Transverse colon (tissue), 4 donors: ENCODE results near the gene TTC28. TPM values are rescaled to one million over a fixed set of nuclear protein-coding genes. Genes with fewer than 3 reads are reported as not detected.

Experiments used
- DNase-seq: peaks from one replicate; pipeline ENCODE4 v3.0.0-alpha.2; 2019
- H3K27ac ChIP-seq, 4 donors: fragments of 200-600 bp; sonication (generic); 2 replicates each; pipeline ENCODE4 v1.5.1; 2016 to 2018; ENCODE audit warnings: inconsistent platforms in 4 of 4
- H3K27me3 ChIP-seq: fragments of 200-600 bp; sonication (generic); 2 replicates; pipeline ENCODE4 v1.5.1; 2017; ENCODE audit warnings: inconsistent platforms
- H3K36me3 ChIP-seq, 4 donors: fragments of 200-600 bp; sonication (generic); 2 replicates each; pipeline ENCODE4 v1.5.1; 2017 to 2019; ENCODE audit warnings: inconsistent platforms in 4 of 4
- H3K4me1 ChIP-seq, 4 donors: fragments of 200-600 bp; sonication (generic); 2 replicates each; pipeline ENCODE4 v1.5.1; 2017 to 2020; ENCODE audit warnings: inconsistent platforms in 4 of 4
- H3K4me3 ChIP-seq, 4 donors: fragments of 200-600 bp; sonication (generic); 1 replicate in 1 of 4; 2 replicates in 3 of 4; pipeline versions ENCODE4 v1.5.1 to v1.6.1; 2017 to 2019; ENCODE audit warnings: inconsistent platforms in 4 of 4
- H3K9me3 ChIP-seq, 2 donors: fragments of 200-600 bp; sonication (generic); 2 replicates each; pipeline ENCODE4 v1.5.1; 2017 to 2019; ENCODE audit warnings: inconsistent platforms in 2 of 2
- EP300 ChIP-seq: sonication (generic); formaldehyde crosslinking; IDR thresholded peaks from one replicate; pipeline ENCODE4 v1.6.1; 2017; ENCODE audit warnings: antibody characterized with exemption, low read depth
- POLR2A ChIP-seq: fragments of 450-650 bp; IDR thresholded peaks from one replicate; pipeline ENCODE4 v1.6.1; 2016; ENCODE audit warnings: antibody characterized with exemption, mild to moderate bottlenecking, moderate library complexity
- POLR2AphosphoS5 ChIP-seq, 3 donors: sonication (generic); formaldehyde crosslinking; IDR thresholded peaks; one replicate each; pipeline ENCODE4 v1.6.1; 2016; ENCODE audit warnings: antibody characterized with exemption in 3 of 3
- WGBS, 2 donors: methylation state at CpG; one replicate each; pipeline ENCODE4 v1.1.5; 2018; ENCODE audit warnings: low coverage in 1 of 2; 5-methylcytosine and 5-hydroxymethylcytosine counted together
- in situ Hi-C, 4 donors: fragments of 200-750 bp; cut with MboI; loops; one replicate each; pipeline versions ENCODE4 v1.15.0 to v1.15.1; 2017; ENCODE audit warnings: low sequenced_read_pairs in 3 of 4, low pct_ligation_motif_present in 1 of 4, low pct_unique_long_range_greater_than_20kb in 1 of 4
- intact Hi-C: fragments of 100-400 bp; cut with DNase I; formaldehyde crosslinking; loops from one replicate; pipeline ENCODE4 v1.15.1; 2023; ENCODE audit warnings: low total_unique reads
- total RNA-seq, 4 donors: library from RNA; depleted of rRNA; stranded (reverse); fragments of >200 nt; gene quantifications; one replicate each; pipeline ENCODE4 v1.1.0, GENCODE V29; 2016
- TF ChIP-seq, protein P1 (sequence below), 5 experiments: fragments of 200-600 bp in 3 of 5; fragments of 450-650 bp in 2 of 5; sonication (generic) in 3 of 5; IDR thresholded peaks; 1 replicate in 2 of 5; 2 replicates in 3 of 5; pipeline ENCODE4 v1.5.1; 2016 to 2017; ENCODE audit warnings: antibody characterized with exemption in 5 of 5, inconsistent platforms in 3 of 5, mild to moderate bottlenecking in 2 of 5, moderate library complexity in 1 of 5

The TTC28 gene
- total RNA-seq, 4 donors from 2014 or later: 7.6 to 84.2 (median 12.4) TPM

DNA sequence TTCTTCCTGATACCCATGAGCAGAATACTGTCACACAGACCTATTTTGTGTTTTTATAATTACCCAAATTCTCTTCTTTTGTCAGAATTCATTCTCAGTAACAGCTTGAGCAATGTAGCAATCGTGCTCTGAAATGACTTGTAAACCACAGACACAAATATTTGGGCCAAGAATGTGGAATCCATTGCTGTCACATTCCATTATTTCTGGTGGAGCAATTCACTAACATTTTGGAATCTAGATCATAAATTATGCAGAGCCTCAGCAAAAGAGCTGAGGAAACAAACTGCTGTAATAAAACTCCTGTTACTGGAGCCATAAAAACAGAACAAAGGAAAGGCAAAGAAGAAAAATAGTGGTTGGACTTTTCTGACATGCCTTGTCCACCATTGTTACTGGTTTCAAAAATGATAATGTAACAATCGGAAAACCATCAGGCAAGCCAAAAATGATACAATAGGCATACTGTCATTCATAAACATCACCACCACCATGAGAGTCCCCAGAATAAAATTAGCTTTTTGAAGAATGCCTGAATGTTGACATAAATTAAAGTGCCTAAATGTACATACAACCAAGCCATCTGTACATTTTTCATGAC is 537.2 kb downstream of the TTC28 start:
- Histone ChIP-seq H3K36me3 (no peaks in the 10 kb centered on the region), H3K4me3 (no peak overlapping the region), H3K27ac (peak overlapping the region; percentile 47 to 62 (median 56)), H3K9me3 (no peaks in the 10 kb centered on the region), H3K4me1 (peaks cover 0 to 49% (median 19%) of the 10 kb centered on the region in 4 donors), H3K27me3 (no peaks in the 10 kb centered on the region)
- WGBS, 2 donors: 20 to 30% methylated on average over 1 to 2 of the region's 2 CpGs
- DNase-seq: no peak
- in situ Hi-C loops: no loop called here
- intact Hi-C loops: no loop called here
- no peak for TF ChIP-seq POLR2A
- no peak for TF ChIP-seq EP300
- TF ChIP-seq, protein P1, sequence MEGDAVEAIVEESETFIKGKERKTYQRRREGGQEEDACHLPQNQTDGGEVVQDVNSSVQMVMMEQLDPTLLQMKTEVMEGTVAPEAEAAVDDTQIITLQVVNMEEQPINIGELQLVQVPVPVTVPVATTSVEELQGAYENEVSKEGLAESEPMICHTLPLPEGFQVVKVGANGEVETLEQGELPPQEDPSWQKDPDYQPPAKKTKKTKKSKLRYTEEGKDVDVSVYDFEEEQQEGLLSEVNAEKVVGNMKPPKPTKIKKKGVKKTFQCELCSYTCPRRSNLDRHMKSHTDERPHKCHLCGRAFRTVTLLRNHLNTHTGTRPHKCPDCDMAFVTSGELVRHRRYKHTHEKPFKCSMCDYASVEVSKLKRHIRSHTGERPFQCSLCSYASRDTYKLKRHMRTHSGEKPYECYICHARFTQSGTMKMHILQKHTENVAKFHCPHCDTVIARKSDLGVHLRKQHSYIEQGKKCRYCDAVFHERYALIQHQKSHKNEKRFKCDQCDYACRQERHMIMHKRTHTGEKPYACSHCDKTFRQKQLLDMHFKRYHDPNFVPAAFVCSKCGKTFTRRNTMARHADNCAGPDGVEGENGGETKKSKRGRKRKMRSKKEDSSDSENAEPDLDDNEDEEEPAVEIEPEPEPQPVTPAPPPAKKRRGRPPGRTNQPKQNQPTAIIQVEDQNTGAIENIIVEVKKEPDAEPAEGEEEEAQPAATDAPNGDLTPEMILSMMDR (IDR thresholded peaks at IDR 0.05): no peak
- TF ChIP-seq POLR2AphosphoS5 (IDR thresholded peaks at IDR 0.05): peak; percentile 38 to 86 (median 78)

DNA sequence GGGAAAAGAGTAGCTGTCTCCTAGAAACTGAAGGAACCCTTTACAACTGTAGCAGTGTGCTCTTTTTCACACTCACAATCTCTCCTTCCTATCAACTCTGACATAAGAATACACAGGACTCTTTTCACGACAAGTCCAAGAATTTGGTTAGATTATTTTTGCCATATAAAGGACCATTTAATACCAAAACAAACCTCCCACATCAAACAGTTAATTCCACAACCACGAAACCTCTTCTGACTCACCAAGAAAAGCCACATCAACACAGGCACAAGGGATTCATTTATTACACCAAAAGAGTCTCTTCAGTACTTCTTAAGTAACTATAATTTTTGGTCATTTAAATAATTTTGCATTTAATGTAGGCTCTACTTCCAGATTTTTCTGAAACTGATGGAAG is 538.0 kb downstream of the TTC28 start:
- no peak for DNase-seq
- 50 to 74% methylated on average over 2 of the region's 2 CpGs for WGBS, 2 donors
- intact Hi-C loops: no loop called here
- in situ Hi-C loops: no loop called here
- TF ChIP-seq EP300 (no peak), POLR2AphosphoS5 (IDR thresholded peaks at IDR 0.05) (no peak), POLR2A (no peak)
- TF ChIP-seq, protein P1 (IDR thresholded peaks at IDR 0.05): no peak
- H3K27ac ChIP-seq: peak overlapping the region; percentile 47 to 62 (median 56)
- H3K4me3 ChIP-seq: no peak overlapping the region
- peaks cover 0 to 49% (median 19%) of the 10 kb centered on the region in 4 donors for H3K4me1 ChIP-seq
- H3K27me3 ChIP-seq: no peaks in the 10 kb centered on the region
- no peaks in the 10 kb centered on the region for H3K36me3 ChIP-seq
- H3K9me3 ChIP-seq: no peaks in the 10 kb centered on the region

DNA sequence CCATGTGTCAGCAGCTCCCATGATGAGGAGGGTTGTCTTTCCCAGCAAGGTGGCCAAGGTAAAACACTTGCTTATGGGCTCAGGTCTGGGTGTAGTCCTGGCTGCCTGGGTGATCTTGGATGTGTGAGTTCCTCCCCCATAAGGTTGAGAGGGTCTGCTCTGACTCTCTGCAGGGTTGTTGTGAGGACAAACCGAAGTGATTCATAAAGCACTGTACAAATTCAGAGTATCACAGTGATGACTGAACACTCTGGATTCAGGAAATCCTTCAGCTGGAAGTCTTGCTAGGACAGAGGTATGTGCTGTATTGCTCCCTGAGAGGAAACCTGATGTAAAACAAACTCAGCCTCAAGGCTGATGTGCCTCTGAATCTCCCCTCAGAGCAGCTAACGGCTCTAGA is 539.7 kb downstream of the TTC28 start:
- 55% methylated on average over 2 of the region's 2 CpGs; no CpG with 5 or more reads in 1 of the 2 donors for WGBS, 2 donors
- DNase-seq: no peak
- Histone ChIP-seq H3K4me3 (no peak overlapping the region), H3K36me3 (no peaks in the 10 kb centered on the region), H3K9me3 (no peaks in the 10 kb centered on the region), H3K4me1 (peaks cover 0 to 49% (median 19%) of the 10 kb centered on the region in 4 donors), H3K27ac (peak overlapping the region; percentile 9 to 56 (median 22)), H3K27me3 (no peaks in the 10 kb centered on the region)
- intact Hi-C loops: no loop called here
- TF ChIP-seq POLR2A (no peak), POLR2AphosphoS5 (IDR thresholded peaks at IDR 0.05) (no peak), EP300 (no peak)
- TF ChIP-seq, protein P1 (IDR thresholded peaks at IDR 0.05): no peak
- in situ Hi-C loops: no loop called here

DNA sequence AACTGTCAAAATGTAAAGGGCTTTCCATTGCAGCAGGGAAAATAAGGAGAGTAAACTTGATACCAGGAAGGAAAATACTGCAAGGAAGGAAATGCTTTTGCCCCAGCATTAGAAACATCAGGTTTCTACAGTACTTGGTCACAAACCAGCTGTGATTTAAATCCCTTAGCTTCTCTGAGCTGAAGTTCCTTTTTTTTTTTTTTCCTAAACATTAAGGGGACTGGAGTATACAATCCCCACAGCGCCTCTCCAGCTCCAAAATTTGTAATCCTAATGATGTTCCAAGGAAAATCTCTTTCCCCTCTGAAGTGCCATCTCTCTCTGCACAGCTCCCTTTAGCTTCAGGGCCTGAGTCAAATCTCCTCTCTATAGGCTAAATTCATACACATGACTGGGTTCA is 540.1 kb downstream of the TTC28 start:
- Histone ChIP-seq H3K4me1 (peaks cover 0 to 49% (median 19%) of the 10 kb centered on the region in 4 donors), H3K4me3 (no peak overlapping the region), H3K36me3 (no peaks in the 10 kb centered on the region), H3K27ac (peak overlapping the region in 3 of 4 donors; percentile 9 to 26 (median 20)), H3K27me3 (no peaks in the 10 kb centered on the region), H3K9me3 (no peaks in the 10 kb centered on the region)
- in situ Hi-C loops (no loop called here), intact Hi-C loops (no loop called here)
- TF ChIP-seq, protein P1 (IDR thresholded peaks at IDR 0.05): no peak
- TF ChIP-seq POLR2AphosphoS5 (IDR thresholded peaks at IDR 0.05) (no peak), POLR2A (no peak)
- 65% methylated on average over 1 of the region's 1 CpG; no CpG with 5 or more reads in 1 of the 2 donors for WGBS, 2 donors
- DNase-seq: no peak
